SH-SY5Y (cell line): ENCODE measurements around the gene IGDCC3.

Source experiments
- GATA2 ChIP-seq: IDR thresholded peaks from 2 replicates; pipeline ENCODE4 v1.6.1; 2011; ENCODE audit warnings: mild to moderate bottlenecking, low read depth, low read length
- GATA3 ChIP-seq: IDR thresholded peaks from 2 replicates; pipeline ENCODE4 v1.6.1; 2011; ENCODE audit warnings: low read depth, mild to moderate bottlenecking, low read length, moderate library complexity

DNA sequence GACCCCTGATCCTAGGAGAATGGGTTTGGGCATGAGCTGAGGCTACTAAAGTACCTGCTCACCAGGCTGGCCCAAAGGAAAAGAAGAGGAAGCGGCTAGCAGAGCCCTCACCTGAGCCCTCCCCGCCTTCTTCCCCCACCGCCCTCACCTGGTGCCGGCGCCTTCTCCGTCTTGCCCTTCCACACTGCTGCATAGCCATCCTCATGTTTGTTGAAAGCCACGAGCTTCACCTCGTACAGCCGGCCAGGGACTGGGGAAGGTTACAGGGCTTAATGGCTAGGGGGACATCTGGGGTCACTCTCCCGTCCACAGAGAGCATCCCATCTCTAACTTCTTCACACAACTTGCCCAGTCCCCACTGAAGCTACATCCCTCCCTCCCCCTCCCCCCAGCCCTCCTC is 13.9 kb upstream of the IGDCC3 start:
- no peak for TF ChIP-seq GATA2
- no peak for TF ChIP-seq GATA3
